ENCODE measurements around the gene GRID1.

The GRID1 gene

GRCh38 chr10:86017841-86018734, 348.5 kb downstream of the GRID1 start:
- TF ChIP-seq CTCF (IDR thresholded peaks at IDR 0.05) = no peak
- Mint-ChIP-seq H3K4me3 (no peak overlapping the region), H3K9me3 (no peaks in the 10 kb centered on the region), H3K36me3 (ENCODE audit: low read depth) (no peaks in the 10 kb centered on the region), H3K4me1 (peaks cover 6% of the 10 kb centered on the region), H3K27me3 (ENCODE audit: low read depth, poor library complexity) (peaks cover 10% of the 10 kb centered on the region), H3K27ac (no peak overlapping the region)
- no peak for DNase-seq

- no peak for TF ChIP-seq CTCF (IDR thresholded peaks at IDR 0.05)
- H3K4me1 Mint-ChIP-seq = no peaks in the 10 kb centered on the region
Measured at GRCh38 chr10:86013568-86013967, 353.0 kb downstream of the GRID1 start.

GRCh38 chr10:86007171-86007570, 359.4 kb downstream of the GRID1 start:
- Mint-ChIP-seq H3K4me3 (no peak overlapping the region), H3K27me3 (ENCODE audit: low read depth, poor library complexity) (peaks cover 17% of the 10 kb centered on the region), H3K4me1 (peaks cover 11% of the 10 kb centered on the region), H3K9me3 (no peaks in the 10 kb centered on the region), H3K27ac (no peak overlapping the region), H3K36me3 (ENCODE audit: low read depth) (no peaks in the 10 kb centered on the region)
- TF ChIP-seq CTCF (IDR thresholded peaks at IDR 0.05) = no peak
- no peak for DNase-seq

More at GRCh38 chr10:86013568-86013967, 353.0 kb downstream of the GRID1 start:
- Mint-ChIP-seq H3K9me3 (no peaks in the 10 kb centered on the region), H3K36me3 (ENCODE audit: low read depth) (no peaks in the 10 kb centered on the region), H3K27ac (no peak overlapping the region), H3K4me3 (no peak overlapping the region), H3K27me3 (ENCODE audit: low read depth, poor library complexity) (peaks cover 18% of the 10 kb centered on the region)
- DNase-seq = no peak

GRCh38 chr10:86004337-86004736, 362.3 kb downstream of the GRID1 start:
- Mint-ChIP-seq H3K27ac (no peak overlapping the region), H3K36me3 (ENCODE audit: low read depth) (no peaks in the 10 kb centered on the region)

GRCh38 chr10:86003201-86003621, 363.4 kb downstream of the GRID1 start:
- Mint-ChIP-seq H3K4me3 (no peak overlapping the region), H3K4me1 (peaks cover 11% of the 10 kb centered on the region), H3K27ac (no peak overlapping the region), H3K9me3 (peaks cover 5% of the 10 kb centered on the region), H3K36me3 (ENCODE audit: low read depth) (no peaks in the 10 kb centered on the region), H3K27me3 (ENCODE audit: low read depth, poor library complexity) (peaks cover 24% of the 10 kb centered on the region)
- TF ChIP-seq CTCF (IDR thresholded peaks at IDR 0.05) = no peak
- no peak for DNase-seq

More at GRCh38 chr10:86004337-86004736, 362.3 kb downstream of the GRID1 start:
- DNase-seq = no peak
- H3K9me3 Mint-ChIP-seq = no peaks in the 10 kb centered on the region
- peaks cover 22% of the 10 kb centered on the region for H3K27me3 Mint-ChIP-seq (ENCODE audit: low read depth, poor library complexity)
- peaks cover 11% of the 10 kb centered on the region for H3K4me1 Mint-ChIP-seq
- H3K4me3 Mint-ChIP-seq = no peak overlapping the region
- no peak for TF ChIP-seq CTCF (IDR thresholded peaks at IDR 0.05)

GRCh38 chr10:86001521-86001920, 365.1 kb downstream of the GRID1 start:
- no peaks in the 10 kb centered on the region for H3K36me3 Mint-ChIP-seq (ENCODE audit: low read depth)
- no peak overlapping the region for H3K4me3 Mint-ChIP-seq
- peaks cover 1% of the 10 kb centered on the region for H3K4me1 Mint-ChIP-seq
- H3K27me3 Mint-ChIP-seq (ENCODE audit: low read depth, poor library complexity) = peaks cover 22% of the 10 kb centered on the region
- no peak for TF ChIP-seq CTCF (IDR thresholded peaks at IDR 0.05)
- peaks cover 12% of the 10 kb centered on the region for H3K9me3 Mint-ChIP-seq
- no peak for DNase-seq
- H3K27ac Mint-ChIP-seq = no peak overlapping the region

All from nephron progenitor cell (in vitro differentiated cells).